Measurements from ENCODE around the gene ADGRD1.

ADGRD1 gene

DNA sequence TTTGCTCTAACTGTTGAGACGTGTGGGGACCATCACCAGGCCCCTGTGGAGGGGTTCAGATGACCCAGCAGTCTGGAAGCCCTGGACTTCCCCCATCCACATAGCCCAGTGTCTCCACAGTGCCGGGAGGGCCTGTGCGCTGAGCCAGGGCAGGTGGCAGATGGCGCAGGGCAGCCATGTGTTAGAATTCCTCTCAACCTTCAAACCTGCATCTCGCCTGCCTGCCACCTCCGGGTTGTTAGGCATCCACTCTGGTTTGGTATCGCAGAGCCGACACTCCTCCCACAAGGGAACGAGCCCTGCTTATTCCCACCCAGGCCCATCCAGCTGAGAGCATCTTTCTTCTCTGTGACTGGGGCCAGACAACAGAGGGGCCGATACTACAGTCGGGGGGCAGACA, 84.5 kb downstream of the ADGRD1 start:
- no peak for DNase-seq
- Mint-ChIP-seq H3K9me3 (peaks cover 9 to 15% of the 10 kb centered on the region in 2 donors), H3K36me3 (ENCODE audit: insufficient read depth) (no peaks in the 10 kb centered on the region), H3K4me1 (ENCODE audit: low read depth in 2 of 2) (no peaks in the 10 kb centered on the region), H3K27me3 (peaks cover 0 to 9% of the 10 kb centered on the region in 2 donors), H3K4me3 (no peak overlapping the region), H3K27ac (peak overlapping the region in 1 of 2 donors; percentile 27)
- no peak for ATAC-seq (replicated peaks)

DNA sequence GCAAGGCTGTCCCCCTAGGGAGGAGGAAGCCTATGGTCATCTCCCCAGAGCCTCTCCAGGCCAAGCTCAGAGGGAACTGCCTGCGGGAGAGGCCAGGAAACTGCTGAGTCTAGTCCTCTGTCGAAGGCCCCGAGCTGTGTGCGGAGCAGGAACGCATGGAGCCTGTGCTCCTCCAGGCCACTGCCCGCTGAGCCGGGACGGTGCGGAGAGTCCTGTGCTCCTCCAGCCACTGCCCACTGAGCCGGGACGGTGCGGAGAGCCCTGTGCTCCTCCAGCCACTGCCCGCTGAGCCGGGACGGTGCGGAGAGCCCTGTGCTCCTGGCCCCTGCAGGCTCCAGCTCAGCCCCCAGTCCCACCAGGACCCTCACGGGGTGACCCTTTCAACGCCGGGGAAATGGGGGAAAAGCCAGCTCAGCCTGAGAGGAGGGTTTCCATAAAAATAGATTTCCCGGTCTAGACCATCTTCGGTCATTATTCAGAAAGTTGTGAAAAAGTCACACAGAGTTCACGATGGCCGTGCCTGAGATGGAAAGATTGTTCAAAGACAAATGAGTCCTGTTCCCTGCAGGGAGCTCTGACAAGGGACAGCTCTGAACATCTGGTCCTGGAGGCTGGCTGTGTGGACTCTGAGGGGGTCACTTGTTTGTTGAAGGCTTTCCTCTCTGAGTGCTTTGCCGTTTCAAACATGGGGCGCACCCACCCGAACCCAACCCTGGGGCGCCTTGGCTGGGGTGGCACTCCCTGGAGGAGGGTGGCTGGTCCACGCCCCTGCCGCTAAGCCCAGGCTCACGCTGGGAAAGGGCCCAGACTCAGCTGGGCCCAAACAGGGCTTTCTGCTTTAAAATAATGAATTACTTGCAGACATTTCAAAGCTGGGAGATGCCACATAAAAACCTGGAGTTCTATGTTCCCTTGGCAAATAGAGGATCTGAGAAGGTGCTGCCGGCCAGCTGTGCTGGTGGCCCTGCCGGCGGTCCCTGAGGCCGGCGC, 85.5 kb downstream of the ADGRD1 start:
- Mint-ChIP-seq H3K9me3 (peaks cover 9 to 15% of the 10 kb centered on the region in 2 donors), H3K4me1 (ENCODE audit: low read depth in 2 of 2) (peaks cover 0 to 3% of the 10 kb centered on the region in 2 donors), H3K27ac (no peak overlapping the region), H3K36me3 (ENCODE audit: insufficient read depth) (no peaks in the 10 kb centered on the region), H3K4me3 (no peak overlapping the region), H3K27me3 (peaks cover 0 to 9% of the 10 kb centered on the region in 2 donors)
- DNase-seq (no peak), ATAC-seq (replicated peaks) (no peak)

DNA sequence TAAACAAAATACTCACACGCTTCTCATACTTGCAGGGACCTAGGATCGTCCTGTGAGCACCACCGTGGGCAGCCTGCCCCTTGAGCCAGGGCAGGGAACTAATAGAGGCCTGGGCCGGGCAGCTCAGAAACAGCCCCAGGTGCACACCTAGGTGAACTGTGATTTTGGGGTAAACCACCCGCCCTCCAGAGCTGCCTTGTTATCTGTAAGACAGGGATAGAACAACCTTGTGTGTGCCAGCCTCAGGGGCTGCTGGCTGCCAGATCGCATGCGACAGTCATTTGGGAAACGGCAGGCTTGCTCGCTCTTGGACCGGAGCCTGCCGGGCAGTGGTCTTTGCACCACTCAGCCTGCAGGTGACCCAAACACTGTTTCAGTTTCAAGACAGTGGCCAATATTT, 86.8 kb downstream of the ADGRD1 start:
- Mint-ChIP-seq H3K36me3 (ENCODE audit: insufficient read depth) (no peaks in the 10 kb centered on the region), H3K27me3 (peaks cover 0 to 9% of the 10 kb centered on the region in 2 donors), H3K4me3 (no peak overlapping the region), H3K9me3 (peaks cover 9 to 15% of the 10 kb centered on the region in 2 donors), H3K27ac (no peak overlapping the region), H3K4me1 (ENCODE audit: low read depth in 2 of 2) (peaks cover 0 to 3% of the 10 kb centered on the region in 2 donors)
- DNase-seq (no peak), ATAC-seq (replicated peaks) (no peak)

DNA sequence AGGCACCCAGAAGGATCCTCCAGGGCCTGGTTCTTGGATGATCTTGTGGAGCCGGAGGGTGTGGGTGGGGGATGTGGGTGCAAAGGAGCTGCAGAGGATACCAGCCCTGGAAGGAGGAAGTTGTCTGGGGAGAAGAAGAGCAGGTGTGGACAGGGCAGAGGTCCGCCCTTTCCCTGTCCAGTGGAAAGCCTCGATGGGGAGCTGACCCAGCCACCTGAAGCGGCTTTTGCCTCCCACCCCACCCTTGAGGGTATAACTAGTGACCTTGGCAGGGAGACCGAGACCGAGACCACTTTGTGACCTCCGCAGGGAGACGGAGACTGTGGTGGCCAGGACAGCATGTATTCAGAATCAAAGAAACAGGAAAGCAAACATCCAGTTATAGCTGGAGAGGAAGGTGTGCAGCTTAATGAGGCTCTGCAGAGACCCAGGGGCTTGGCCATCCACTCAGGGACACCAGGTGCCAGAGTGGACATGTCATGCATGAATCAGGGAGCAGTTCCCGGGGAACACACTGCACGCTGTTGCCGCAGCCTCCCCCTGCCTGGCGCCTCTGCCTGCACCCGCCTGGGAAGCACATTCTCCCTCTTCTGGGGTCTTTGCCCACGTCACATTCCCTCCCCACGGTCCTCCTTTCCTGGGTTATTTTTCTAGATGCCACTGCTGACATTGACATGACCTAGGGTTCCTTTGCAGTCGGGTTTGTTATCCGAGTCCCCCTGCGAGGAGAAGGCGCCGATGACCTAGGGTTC, 87.7 kb downstream of the ADGRD1 start:
- peaks cover 0 to 3% of the 10 kb centered on the region in 2 donors for H3K4me1 Mint-ChIP-seq (ENCODE audit: low read depth in 2 of 2)
- ATAC-seq (replicated peaks) (no peak), DNase-seq (no peak)
- peaks cover 9 to 15% of the 10 kb centered on the region in 2 donors for H3K9me3 Mint-ChIP-seq
- H3K27me3 Mint-ChIP-seq = peaks cover 0 to 9% of the 10 kb centered on the region in 2 donors
- H3K27ac Mint-ChIP-seq = no peak overlapping the region
- H3K4me3 Mint-ChIP-seq = no peak overlapping the region
- no peaks in the 10 kb centered on the region for H3K36me3 Mint-ChIP-seq (ENCODE audit: insufficient read depth)

DNA sequence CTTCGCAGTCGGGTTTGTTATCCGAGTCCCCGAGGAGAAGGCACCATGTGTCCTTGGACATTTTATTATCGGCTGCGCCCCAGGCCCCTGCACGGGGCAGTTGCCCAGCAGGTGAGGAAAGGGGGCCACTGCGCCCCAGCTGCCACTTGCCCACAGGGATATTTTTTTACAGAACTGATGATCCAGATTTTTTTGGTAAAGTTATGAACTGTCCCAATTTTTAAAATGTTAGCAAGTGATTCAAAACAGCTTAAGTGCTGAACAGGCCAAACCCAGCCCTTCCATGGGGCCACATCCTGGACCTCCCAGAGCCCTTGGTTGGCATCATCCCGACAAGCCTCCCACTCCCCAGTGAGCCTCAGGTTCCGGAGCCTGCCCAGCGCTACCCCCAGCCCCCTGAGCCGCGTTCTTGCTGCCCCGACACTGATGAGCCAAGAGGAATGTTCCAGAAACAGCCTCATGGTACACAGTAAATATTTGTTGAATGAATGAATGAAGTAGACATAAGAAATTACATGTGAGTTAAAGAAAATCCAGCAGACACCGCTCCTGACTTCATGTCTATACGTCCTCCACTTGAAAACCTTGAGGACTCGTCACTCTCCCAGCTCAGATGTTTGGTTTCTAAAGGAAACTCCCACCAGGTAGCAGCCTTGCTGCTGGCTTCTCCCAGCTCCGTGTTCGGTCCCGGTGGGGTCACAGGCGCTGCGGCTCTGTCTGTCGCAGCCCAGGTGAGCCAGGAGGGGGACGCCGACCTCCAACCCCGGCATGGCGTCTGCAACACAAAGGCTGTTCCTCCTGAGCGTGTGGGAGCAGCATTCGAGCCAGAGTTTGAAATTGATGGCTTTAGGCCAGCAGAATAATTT, 88.5 kb downstream of the ADGRD1 start:
- peaks cover 4 to 8% of the 10 kb centered on the region in 2 donors for H3K9me3 Mint-ChIP-seq
- H3K4me1 Mint-ChIP-seq (ENCODE audit: low read depth in 2 of 2) = peaks cover 0 to 3% of the 10 kb centered on the region in 2 donors
- no peak overlapping the region for H3K27ac Mint-ChIP-seq
- ATAC-seq (replicated peaks) (no peak), DNase-seq (no peak)
- H3K27me3 Mint-ChIP-seq = peaks cover 0 to 9% of the 10 kb centered on the region in 2 donors
- H3K36me3 Mint-ChIP-seq (ENCODE audit: insufficient read depth) = peaks cover 3% of the 10 kb centered on the region
- no peak overlapping the region for H3K4me3 Mint-ChIP-seq

DNA sequence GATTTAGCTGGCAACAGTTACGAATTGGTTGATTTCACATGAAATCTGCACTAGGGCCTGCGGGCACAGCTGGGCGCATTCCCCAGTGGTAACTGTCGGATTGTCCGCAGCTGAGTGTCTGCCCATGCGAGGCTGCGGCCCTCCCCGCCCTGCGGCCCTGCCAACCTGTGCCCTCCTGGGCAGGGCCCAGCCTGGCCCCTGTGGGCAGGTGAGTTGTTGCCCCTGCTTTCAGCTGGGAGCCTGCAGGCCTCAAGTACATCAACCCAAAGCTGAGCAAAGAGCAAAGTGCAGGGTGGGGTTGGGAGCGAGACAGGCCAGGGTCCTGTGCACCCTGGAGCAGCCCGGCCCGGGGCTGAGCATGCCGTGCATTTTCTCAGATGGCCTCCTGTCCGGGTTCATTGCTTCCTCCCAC, 89.1 kb downstream of the ADGRD1 start:
- Mint-ChIP-seq H3K27me3 (peaks cover 0 to 9% of the 10 kb centered on the region in 2 donors), H3K4me3 (no peak overlapping the region), H3K9me3 (peaks cover 2 to 3% of the 10 kb centered on the region in 2 donors), H3K36me3 (ENCODE audit: insufficient read depth) (peaks cover 3% of the 10 kb centered on the region), H3K27ac (no peak overlapping the region), H3K4me1 (ENCODE audit: low read depth in 2 of 2) (peaks cover 0 to 3% of the 10 kb centered on the region in 2 donors)
- ATAC-seq (replicated peaks) (no peak), DNase-seq (no peak)

DNA sequence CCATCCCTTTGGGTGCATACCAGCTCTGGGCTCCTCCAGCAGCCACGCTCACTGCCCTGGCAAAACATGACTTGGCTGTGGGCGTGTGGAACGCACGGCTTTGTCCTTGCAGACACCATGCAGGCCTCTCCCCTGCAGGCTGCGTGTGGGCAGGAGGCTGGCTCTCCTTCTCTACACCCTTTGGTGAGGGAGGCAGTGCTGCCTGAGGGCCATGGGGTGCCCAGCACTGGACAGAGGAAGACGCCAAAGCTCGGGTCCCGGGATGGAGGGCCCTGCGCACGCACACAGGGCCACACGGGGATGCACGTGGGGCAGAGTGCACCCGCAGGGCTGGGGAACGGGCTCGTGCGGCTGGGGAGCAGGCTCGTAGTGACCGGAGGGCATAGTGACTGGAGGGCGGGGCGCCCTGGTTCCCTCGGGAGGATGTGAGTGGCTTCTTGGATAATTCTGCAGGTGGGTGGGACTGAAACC, 89.7 kb downstream of the ADGRD1 start:
- Mint-ChIP-seq H3K36me3 (ENCODE audit: insufficient read depth) (peaks cover 3% of the 10 kb centered on the region), H3K4me3 (no peak overlapping the region), H3K27ac (no peak overlapping the region), H3K27me3 (peaks cover 0 to 11% of the 10 kb centered on the region in 2 donors), H3K9me3 (no peaks in the 10 kb centered on the region), H3K4me1 (ENCODE audit: low read depth in 2 of 2) (peaks cover 0 to 3% of the 10 kb centered on the region in 2 donors)
- ATAC-seq (replicated peaks) = no peak
- DNase-seq = no peak

DNA sequence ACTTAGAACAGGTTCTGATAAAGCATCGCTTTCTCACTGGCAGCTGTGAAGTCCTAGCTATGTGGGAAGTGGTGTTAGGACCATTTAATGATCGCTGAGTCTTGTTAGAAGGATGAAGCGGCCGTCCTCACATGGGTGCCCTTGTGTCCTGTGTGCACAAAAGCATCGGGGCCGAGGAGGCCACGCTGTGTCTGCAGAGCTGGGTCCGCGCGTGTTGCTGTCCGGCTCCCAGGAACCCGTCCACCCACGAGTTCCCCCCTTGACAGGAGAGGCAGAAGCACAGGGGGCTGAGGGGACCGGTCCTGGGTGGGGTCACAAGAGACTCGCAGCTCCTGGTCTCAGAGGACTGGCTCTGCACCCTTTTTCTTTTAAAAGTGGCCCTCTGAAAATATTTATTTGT, 90.4 kb downstream of the ADGRD1 start:
- Mint-ChIP-seq H3K27me3 (peaks cover 0 to 18% of the 10 kb centered on the region in 2 donors), H3K27ac (no peak overlapping the region), H3K36me3 (ENCODE audit: insufficient read depth) (peaks cover 3% of the 10 kb centered on the region), H3K9me3 (no peaks in the 10 kb centered on the region), H3K4me3 (no peak overlapping the region), H3K4me1 (ENCODE audit: low read depth in 2 of 2) (peaks cover 0 to 3% of the 10 kb centered on the region in 2 donors)
- no peak for DNase-seq
- no peak for ATAC-seq (replicated peaks)

DNA sequence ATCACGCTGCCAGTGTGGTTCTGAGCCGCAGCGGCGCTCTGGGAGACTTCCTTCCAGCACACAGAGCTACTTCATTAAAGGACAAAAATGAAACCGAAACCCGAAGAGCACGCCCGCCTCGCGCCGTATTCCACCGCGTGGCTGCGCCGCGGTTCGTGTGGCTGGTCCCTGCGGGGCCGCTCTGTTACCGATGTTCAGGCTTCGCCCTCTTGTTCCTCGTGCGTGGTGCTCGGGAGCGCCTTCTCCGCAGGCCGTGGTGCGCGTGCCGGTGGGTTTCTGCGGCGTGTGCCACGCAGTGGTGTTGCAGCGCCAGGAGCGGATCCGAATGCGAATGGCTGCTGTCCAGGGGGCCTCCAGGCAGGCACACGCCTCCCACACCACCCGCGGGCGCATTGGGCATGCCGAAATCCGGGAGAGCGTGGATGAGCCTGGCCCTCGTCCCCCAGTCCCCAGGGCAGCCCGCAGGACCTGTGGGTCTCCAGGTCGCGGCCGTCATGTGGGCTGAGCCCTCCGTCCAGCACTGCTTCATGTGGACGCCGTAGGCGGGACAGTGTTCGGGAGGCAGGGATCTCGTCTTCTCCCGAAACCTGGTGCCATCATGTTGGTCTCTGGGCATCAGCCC, 91.2 kb downstream of the ADGRD1 start:
- Mint-ChIP-seq H3K36me3 (ENCODE audit: insufficient read depth) (peaks cover 3% of the 10 kb centered on the region), H3K9me3 (no peaks in the 10 kb centered on the region), H3K4me3 (no peak overlapping the region), H3K27me3 (peaks cover 7 to 26% of the 10 kb centered on the region in 2 donors), H3K27ac (no peak overlapping the region), H3K4me1 (ENCODE audit: low read depth in 2 of 2) (peaks cover 0 to 3% of the 10 kb centered on the region in 2 donors)
- no peak for ATAC-seq (replicated peaks)
- DNase-seq = no peak

DNA sequence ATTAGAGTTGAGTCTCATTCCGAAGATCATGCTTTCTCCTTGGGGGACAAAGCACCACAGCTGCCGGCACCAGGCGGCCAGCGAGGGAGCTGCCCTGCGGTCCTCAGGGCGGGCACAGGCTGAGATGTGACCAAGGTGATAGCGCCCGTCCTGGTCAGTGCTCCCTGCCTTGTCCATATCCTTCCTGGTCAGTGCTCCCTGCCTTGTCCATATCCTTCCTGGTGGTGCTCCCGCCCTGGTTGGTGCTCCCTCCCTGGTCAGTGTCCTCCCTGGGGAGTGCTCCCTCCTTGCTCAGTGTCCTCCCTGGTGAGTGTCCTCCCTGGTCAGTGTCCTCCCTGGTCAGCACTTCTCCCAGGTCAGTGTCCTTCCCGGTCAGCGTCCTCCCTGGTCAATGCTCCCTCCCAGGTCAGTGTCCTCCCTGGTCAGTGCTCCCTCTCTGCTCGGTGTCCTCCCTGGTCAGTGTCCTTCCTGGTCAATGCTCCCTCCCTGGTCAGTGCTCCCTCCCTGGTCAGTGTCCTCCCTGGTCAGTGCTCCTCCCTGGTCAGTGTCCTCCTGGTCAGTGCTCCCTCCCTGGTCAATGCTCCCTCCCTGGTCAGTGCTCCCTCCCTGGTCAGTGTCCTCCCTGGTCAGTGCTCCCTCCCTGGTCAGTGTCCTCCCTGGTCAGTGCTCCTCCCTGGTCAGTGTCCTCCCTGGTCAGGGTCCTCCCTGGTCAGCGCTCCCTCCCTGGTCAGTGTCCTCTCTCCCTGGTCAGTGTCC, 92.2 kb downstream of the ADGRD1 start:
- peaks cover 0 to 3% of the 10 kb centered on the region in 2 donors for H3K4me1 Mint-ChIP-seq (ENCODE audit: low read depth in 2 of 2)
- no peaks in the 10 kb centered on the region for H3K9me3 Mint-ChIP-seq
- no peak overlapping the region for H3K27ac Mint-ChIP-seq
- peaks cover 12 to 33% of the 10 kb centered on the region in 2 donors for H3K27me3 Mint-ChIP-seq
- peaks cover 3% of the 10 kb centered on the region for H3K36me3 Mint-ChIP-seq (ENCODE audit: insufficient read depth)
- ATAC-seq (replicated peaks) = no peak
- no peak overlapping the region for H3K4me3 Mint-ChIP-seq
- DNase-seq = no peak

DNA sequence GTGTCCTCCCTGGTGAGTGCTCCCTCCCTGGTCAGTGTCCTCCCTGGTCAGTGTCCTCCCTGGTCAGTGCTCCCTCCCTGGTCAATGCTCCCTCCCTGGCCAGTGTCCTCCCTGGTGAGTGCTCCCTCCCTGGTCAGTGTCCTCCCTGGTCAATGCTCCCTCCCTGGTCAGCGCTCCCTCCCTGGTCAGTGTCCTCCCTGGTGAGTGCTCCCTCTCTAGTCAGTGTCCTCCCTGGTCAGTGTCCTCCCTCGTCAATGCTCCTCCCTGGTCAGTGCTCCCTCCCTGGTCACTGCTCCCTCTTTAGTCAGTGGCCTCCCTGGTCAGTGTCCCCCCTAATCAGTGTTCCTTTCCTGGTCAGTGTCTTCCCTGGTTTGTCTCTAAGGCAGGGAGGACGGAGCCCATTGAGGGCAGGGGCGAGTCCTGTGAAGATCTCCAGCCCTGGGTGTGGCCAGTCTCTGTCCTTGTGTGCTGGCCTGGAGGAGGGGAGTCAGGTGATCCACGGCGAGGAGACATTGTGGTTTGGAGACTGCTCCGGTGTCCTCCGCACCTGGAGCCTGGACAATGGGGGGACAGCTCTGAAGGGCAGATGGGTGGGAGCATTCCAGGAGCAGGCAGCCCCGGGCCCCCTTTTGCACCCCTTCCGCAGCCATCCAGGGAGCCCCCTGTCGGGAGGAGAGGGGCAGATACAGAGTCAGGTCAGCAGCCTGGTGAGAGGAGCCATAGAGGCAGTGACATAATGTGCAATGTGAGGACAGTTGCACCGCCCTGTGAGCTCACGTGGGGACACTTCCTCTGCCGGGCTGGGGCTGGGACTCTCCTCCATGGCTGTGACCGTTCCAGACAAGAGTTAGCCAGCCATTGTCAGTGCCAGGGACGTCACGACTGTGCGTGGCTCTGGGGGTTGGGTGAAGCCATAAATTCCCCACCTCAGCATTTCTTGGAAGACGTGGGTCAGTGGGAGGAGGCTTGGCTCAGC, 93.4 kb downstream of the ADGRD1 start:
- ATAC-seq (replicated peaks) = no peak
- H3K4me3 Mint-ChIP-seq = no peak overlapping the region
- DNase-seq = no peak
- peak overlapping the region in 1 of 2 donors; percentile 19 for H3K27ac Mint-ChIP-seq
- H3K36me3 Mint-ChIP-seq (ENCODE audit: insufficient read depth) = peaks cover 3% of the 10 kb centered on the region
- H3K9me3 Mint-ChIP-seq = no peaks in the 10 kb centered on the region
- peaks cover 0 to 3% of the 10 kb centered on the region in 2 donors for H3K4me1 Mint-ChIP-seq (ENCODE audit: low read depth in 2 of 2)
- H3K27me3 Mint-ChIP-seq = peaks cover 12 to 39% of the 10 kb centered on the region in 2 donors
